GM12878 (cell line): ENCODE data around the gene MARCHF10. TPM values are rescaled to one million over a fixed set of nuclear protein-coding genes. Genes with fewer than 3 reads are reported as not detected.

Source experiments
- ATAC-seq: fragments of 200-7000 bp; cut with Tn5 transposase; 3 replicates; pipeline ENCODE4 v1.9.1; 2020; ENCODE audit warnings: mild to moderate bottlenecking, moderate library complexity
- BruUV-seq: library from RNA; stranded (reverse); fragments of 400-500 nt; replicated peaks from 2 replicates; lab custom pipeline; 2021; lab: Mats Ljungman, UMichigan
- CTCF ChIA-PET: fragments of 300-600 bp; sonication (Branson Sonifier 250); formaldehyde crosslinking; extraction: SDS; loops from one replicate; lab custom pipeline; 2021; ENCODE audit warnings: inconsistent platforms; lab: Yijun Ruan, JAX
- POLR2A ChIA-PET: fragments of 350-600 bp; formaldehyde crosslinking; extraction: SDS; loops from one replicate; lab custom pipeline; 2021; ENCODE audit warnings: inconsistent platforms; lab: Charles Lee
- RAD21 ChIA-PET: fragments of 300-600 bp; sonication (Branson Sonifier 250); formaldehyde crosslinking; loops from one replicate; lab custom pipeline; 2023; ENCODE audit warnings: antibody characterized with exemption; ENCODE audit not compliant: unreplicated experiment; lab: Charles Lee
- SMC1A ChIA-PET: fragments of 300-600 bp; sonication (Branson Sonifier 250); formaldehyde crosslinking; loops from one replicate; lab custom pipeline; 2023; ENCODE audit not compliant: unreplicated experiment, uncharacterized antibody; lab: Charles Lee
- DNase-seq: peaks from one replicate; pipeline ENCODE4 v3.0.0-alpha.2; 2011; ENCODE audit warnings: low read depth, low spot score
- FAIRE-seq: peaks from 3 replicates; lab custom pipeline; 2011; peaks lifted over from hg19 to GRCh38; lab: Jason Lieb, UNC
- H2AFZ ChIP-seq: 2 replicates; pipeline ENCODE4 v1.6.0; 2011; ENCODE audit warnings: low read depth, low read length, control low read depth; ENCODE audit not compliant: control insufficient read depth
- H3K27ac ChIP-seq: 2 replicates; pipeline ENCODE4 v1.5.1; 2011; ENCODE audit warnings: control low read depth; ENCODE audit not compliant: control insufficient read depth, insufficient read depth
- H3K27me3 ChIP-seq, 2 experiments: replicated peaks in 1 of 2; 2 replicates each; pipeline versions ENCODE4 v1.6.0 to v1.6.1; 2011; ENCODE audit warnings: low read length in 1 of 2; ENCODE audit not compliant: control insufficient read depth in 2 of 2, insufficient read depth in 2 of 2
- H3K36me3 ChIP-seq, 2 experiments: 2 replicates each; pipeline ENCODE4 v1.5.1; 2011; ENCODE audit warnings: low read length in 1 of 2; ENCODE audit not compliant: control insufficient read depth in 2 of 2, insufficient read depth in 2 of 2
- H3K4me1 ChIP-seq: 2 replicates; pipeline ENCODE4 v1.6.1; 2011; ENCODE audit warnings: mild to moderate bottlenecking, low read length, moderate library complexity, mixed read lengths; ENCODE audit not compliant: control insufficient read depth, insufficient read depth
- H3K4me2 ChIP-seq: 2 replicates; pipeline ENCODE4 v1.6.0; 2011; ENCODE audit warnings: control low read depth; ENCODE audit not compliant: control insufficient read depth, insufficient read depth
- H3K4me3 ChIP-seq: fragments of 200-600 bp; sonication (generic); 2 replicates; pipeline ENCODE4 v1.5.1; 2016
- H3K79me2 ChIP-seq: 2 replicates; pipeline ENCODE4 v1.6.0; 2011; ENCODE audit warnings: low read length; ENCODE audit not compliant: control insufficient read depth, insufficient read depth
- H3K9ac ChIP-seq: 2 replicates; pipeline ENCODE4 v1.8.0; 2011; ENCODE audit warnings: low read length, control low read depth, mixed read lengths; ENCODE audit not compliant: control insufficient read depth, insufficient read depth
- H3K9me3 ChIP-seq: replicated peaks from 3 replicates; pipeline ENCODE4 v1.5.1; 2011; ENCODE audit warnings: mild to moderate bottlenecking, low read length; ENCODE audit not compliant: control insufficient read depth, insufficient read depth
- H4K20me1 ChIP-seq: 2 replicates; pipeline ENCODE4 v1.6.0; 2011; ENCODE audit not compliant: control insufficient read depth, insufficient read depth
- ASH2L ChIP-seq: fragments of 300-600, 200-600 bp; sonication (generic); IDR thresholded peaks from 2 replicates; pipeline ENCODE4 v1.6.1; 2017; ENCODE audit warnings: low read depth, mild to moderate bottlenecking, borderline replicate concordance
- CHD1 ChIP-seq: IDR thresholded peaks from 2 replicates; pipeline ENCODE4 v1.6.1; 2012; ENCODE audit warnings: low read depth, low read length, improper control_type of control experiment
- CHD4 ChIP-seq: fragments of 200-600 bp; sonication (generic); IDR thresholded peaks from 2 replicates; pipeline ENCODE4 v1.6.1; 2016; ENCODE audit warnings: mild to moderate bottlenecking
- JUND ChIP-seq: IDR thresholded peaks from 2 replicates; pipeline ENCODE4 v1.6.1; 2012; ENCODE audit warnings: low read depth, mild to moderate bottlenecking, low read length, improper control_type of control experiment, moderate library complexity
- MYB ChIP-seq: fragments of 150-350 bp; IDR thresholded peaks from 2 replicates; pipeline ENCODE4 v1.6.1; 2014; ENCODE audit warnings: mild to moderate bottlenecking, low read depth, low read length, borderline replicate concordance
- RCOR1 ChIP-seq: conservative IDR thresholded peaks from 2 replicates; pipeline ENCODE4 v1.6.1; 2012; ENCODE audit warnings: low read depth, low read length, improper control_type of control experiment
- SPI1 ChIP-seq: IDR thresholded peaks from 2 replicates; pipeline ENCODE4 v1.6.1; 2011; ENCODE audit warnings: low read depth, mild to moderate bottlenecking, low read length, moderate library complexity, borderline replicate concordance; ENCODE audit not compliant: insufficient read depth
- TCF12 ChIP-seq: IDR thresholded peaks from 2 replicates; pipeline ENCODE4 v1.6.1; 2011; ENCODE audit warnings: low read depth, mild to moderate bottlenecking, low read length
- ZBED1 ChIP-seq: IDR thresholded peaks from 2 replicates; pipeline ENCODE4 v1.6.1; 2016; ENCODE audit warnings: borderline replicate concordance
- ZBTB33 ChIP-seq: fragments of 450-650 bp; IDR thresholded peaks from 2 replicates; pipeline ENCODE4 v1.6.1; 2017; ENCODE audit warnings: mild to moderate bottlenecking
- WGBS: methylation state at CpG from one replicate; pipeline ENCODE4 v1.1.6; 2016; ENCODE audit warnings: low lambda C conversion rate; ENCODE audit not compliant: insufficient replicate concordance, insufficient coverage; ENCODE audit errors: missing lambda C conversion rate; 5-methylcytosine and 5-hydroxymethylcytosine counted together
- in situ Hi-C: fragments of 300-500 bp; cut with MboI; formaldehyde crosslinking; loops from 9 replicates; pipeline ENCODE4 v1.14.3; 2018; ENCODE audit warnings: mixed read lengths
- intact Hi-C: fragments of 100-400 bp; cut with micrococcal nuclease; formaldehyde crosslinking; loops from one replicate; pipeline ENCODE4 v1.14.2; 2022; ENCODE audit not compliant: unreplicated experiment
- polyA plus RNA-seq, 11 experiments: library from polyadenylated mRNA; depleted of rRNA in 4 of 11; unstranded in 6 of 11; stranded (reverse) in 5 of 11; fragments of >200 nt; fragmentation: Nextera tagmentation in 4 of 11; fragmentation: Illumina TruSeq in 1 of 11; extraction: Ambion mirVana in 4 of 11; extraction: Trizol in 1 of 11; gene quantifications; 1 replicate in 1 of 11; 2 replicates in 10 of 11; pipeline versions ENCODE4 v1.2.1 to v1.2.3, GENCODE V29; 2011 to 2016; ENCODE audit warnings: inconsistent platforms in 2 of 11, missing spikeins in 2 of 11, low read depth in 1 of 11
- total RNA-seq, 4 experiments: library from RNA; depleted of rRNA in 3 of 4; stranded (reverse); fragments of >200 nt in 3 of 4; fragmentation: Illumina TruSeq in 1 of 4; extraction: Trizol in 1 of 4; gene quantifications; 2 replicates each; pipeline versions ENCODE4 v1.2.1 to v1.2.3, GENCODE V29; 2013 to 2021
- TF ChIP-seq, protein P1 (sequence below): IDR thresholded peaks from 2 replicates; pipeline ENCODE4 v1.6.1; 2012; ENCODE audit warnings: low read depth, low read length, improper control_type of control experiment
- TF ChIP-seq, protein P2 (sequence below): fragments of 450-650 bp; IDR thresholded peaks from 2 replicates; pipeline ENCODE4 v1.6.1; 2017; ENCODE audit warnings: borderline replicate concordance

Gene MARCHF10
- total and polyA plus RNA-seq, 10 of the 15 experiments (the other 5 are each of a cell fraction or from before 2014, with no cell fraction given): 0.11 to 0.24 TPM; not detected in 8

DNA sequence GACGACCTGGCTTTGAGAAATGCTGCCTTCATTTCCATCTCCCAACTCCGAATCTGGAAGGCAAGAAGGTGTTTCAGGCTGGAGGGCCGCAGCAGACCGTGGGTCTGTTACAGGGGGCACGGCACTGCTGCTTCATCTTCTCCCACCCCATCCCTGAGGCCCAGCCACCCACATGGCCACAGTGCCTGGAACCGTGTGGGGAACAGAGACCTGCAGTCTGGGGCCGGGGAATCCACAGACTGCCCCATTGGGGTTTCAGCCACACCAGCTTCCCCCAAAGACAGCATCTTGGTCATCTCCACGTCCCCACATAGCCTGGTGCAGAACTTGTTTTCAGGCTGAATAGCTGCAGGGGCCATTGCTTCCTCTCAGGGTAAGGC is 106.4 kb downstream of the MARCHF10 start:
- CTCF ChIA-PET: interaction anchor here (0.6 to 1.2 kb wide), 2 partner anchors 15 to 758 kb away, joined by 3 to 4 read pairs; no protein-coding TSS in a partner anchor
- Histone ChIP-seq H3K27ac (no peak overlapping the region), H3K79me2 (no peaks in the 10 kb centered on the region), H2AFZ (no peak overlapping the region), H3K4me1 (no peaks in the 10 kb centered on the region), H3K4me2 (no peak overlapping the region), H4K20me1 (no peaks in the 10 kb centered on the region), H3K9ac (no peak overlapping the region)
- in situ Hi-C loops: no loop called here
- 31% methylated on average over 8 of the region's 8 CpGs for WGBS
- RAD21 ChIA-PET: no interaction called here
- no peak for FAIRE-seq
- SMC1A ChIA-PET: no interaction called here
- BruUV-seq: no TSS peak
- TF ChIP-seq ASH2L: no peak
- TF ChIP-seq CHD1: no peak
- no peak for TF ChIP-seq SPI1
- TF ChIP-seq ZBTB33: no peak
- TF ChIP-seq CHD4: no peak
- TF ChIP-seq JUND: no peak
- TF ChIP-seq, protein P1, sequence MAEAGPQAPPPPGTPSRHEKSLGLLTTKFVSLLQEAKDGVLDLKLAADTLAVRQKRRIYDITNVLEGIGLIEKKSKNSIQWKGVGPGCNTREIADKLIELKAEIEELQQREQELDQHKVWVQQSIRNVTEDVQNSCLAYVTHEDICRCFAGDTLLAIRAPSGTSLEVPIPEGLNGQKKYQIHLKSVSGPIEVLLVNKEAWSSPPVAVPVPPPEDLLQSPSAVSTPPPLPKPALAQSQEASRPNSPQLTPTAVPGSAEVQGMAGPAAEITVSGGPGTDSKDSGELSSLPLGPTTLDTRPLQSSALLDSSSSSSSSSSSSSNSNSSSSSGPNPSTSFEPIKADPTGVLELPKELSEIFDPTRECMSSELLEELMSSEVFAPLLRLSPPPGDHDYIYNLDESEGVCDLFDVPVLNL: no peak
- no peak for TF ChIP-seq RCOR1
- TF ChIP-seq, protein P2, sequence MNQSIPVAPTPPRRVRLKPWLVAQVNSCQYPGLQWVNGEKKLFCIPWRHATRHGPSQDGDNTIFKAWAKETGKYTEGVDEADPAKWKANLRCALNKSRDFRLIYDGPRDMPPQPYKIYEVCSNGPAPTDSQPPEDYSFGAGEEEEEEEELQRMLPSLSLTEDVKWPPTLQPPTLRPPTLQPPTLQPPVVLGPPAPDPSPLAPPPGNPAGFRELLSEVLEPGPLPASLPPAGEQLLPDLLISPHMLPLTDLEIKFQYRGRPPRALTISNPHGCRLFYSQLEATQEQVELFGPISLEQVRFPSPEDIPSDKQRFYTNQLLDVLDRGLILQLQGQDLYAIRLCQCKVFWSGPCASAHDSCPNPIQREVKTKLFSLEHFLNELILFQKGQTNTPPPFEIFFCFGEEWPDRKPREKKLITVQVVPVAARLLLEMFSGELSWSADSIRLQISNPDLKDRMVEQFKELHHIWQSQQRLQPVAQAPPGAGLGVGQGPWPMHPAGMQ: no peak
- no peak for TF ChIP-seq MYB
- TF ChIP-seq TCF12: no peak
- no peak for TF ChIP-seq ZBED1
- TF ChIP-seq, all 136 proteins: peak for 0
- POLR2A ChIA-PET: no interaction called here
- peaks cover 2 to 8% of the 10 kb centered on the region in 2 experiments; a peak in 2 of 4 replicates for H3K27me3 ChIP-seq
- no peaks in the 10 kb centered on the region for H3K36me3 ChIP-seq
- DNase-seq: no peak
- H3K4me3 ChIP-seq: no peak overlapping the region
- intact Hi-C loops: no loop called here
- no peaks in the 10 kb centered on the region for H3K9me3 ChIP-seq
- ATAC-seq: no peak
